HepG2 (cell line): ENCODE measurements around the gene FLAD1. TPM values are rescaled to one million over a fixed set of nuclear protein-coding genes. Genes with fewer than 3 reads are reported as not detected.
A peak's percentile ranks its signal among the peaks of the same experiment; 100 is the strongest.

Source experiments
- ATAC-seq: fragments of 200-7000 bp; cut with Tn5 transposase; 3 replicates; pipeline ENCODE4 v1.9.1; 2020; ENCODE audit warnings: mild to moderate bottlenecking, moderate library complexity
- BruUV-seq: library from RNA; stranded (reverse); fragments of 400-500 nt; replicated peaks from 2 replicates; lab custom pipeline; 2021; lab: Mats Ljungman, UMichigan
- CTCF ChIA-PET: fragments of 300-600 bp; formaldehyde crosslinking; extraction: SDS; loops from one replicate; lab custom pipeline; 2021; ENCODE audit warnings: low total read pairs, inconsistent platforms, low intra/inter-chr PET ratio; lab: Yijun Ruan, JAX
- POLR2A ChIA-PET: fragments of 350-600 bp; sonication (Branson Sonifier 250); formaldehyde crosslinking; loops from one replicate; lab custom pipeline; 2020; ENCODE audit warnings: antibody characterized with exemption, inconsistent platforms; lab: Yijun Ruan, JAX
- DNase-seq: peaks from one replicate; pipeline ENCODE4 v3.0.0-alpha.2; 2015; ENCODE audit warnings: low spot score
- FAIRE-seq: peaks from 3 replicates; lab custom pipeline; 2011; peaks lifted over from hg19 to GRCh38; lab: Jason Lieb, UNC
- H2AFZ ChIP-seq: one replicate; pipeline ENCODE4 v1.6.1; 2011; ENCODE audit warnings: low read length, inconsistent platforms
- H3K27ac ChIP-seq: fragments of 300-600 bp; 3 replicates; pipeline ENCODE4 v1.8.0; 2011; ENCODE audit warnings: mixed run types, mild to moderate bottlenecking, mixed read lengths, low read length, inconsistent platforms; ENCODE audit not compliant: insufficient read depth; ENCODE audit errors: extremely low read length
- H3K27me3 ChIP-seq, 2 experiments: fragments of 200-600 bp in 1 of 2; 2 replicates in 1 of 2; 3 replicates in 1 of 2; pipeline versions ENCODE4 v1.6.0 to v1.8.0; 2011; ENCODE audit warnings: low read length in 2 of 2, mild to moderate bottlenecking in 2 of 2, moderate library complexity in 2 of 2, inconsistent platforms in 1 of 2; ENCODE audit not compliant: insufficient read depth in 2 of 2, control insufficient read depth in 1 of 2
- H3K36me3 ChIP-seq, 2 experiments: fragments of 200-600 bp in 1 of 2; replicated peaks in 1 of 2; 2 replicates in 1 of 2; 3 replicates in 1 of 2; pipeline versions ENCODE4 v1.5.1 to v1.8.0; 2011; ENCODE audit warnings: low read length in 2 of 2, inconsistent platforms in 1 of 2; ENCODE audit not compliant: insufficient read depth in 2 of 2, control insufficient read depth in 1 of 2
- H3K4me1 ChIP-seq: 2 replicates; pipeline ENCODE4 v1.5.1; 2012; ENCODE audit warnings: low read length, inconsistent platforms; ENCODE audit not compliant: insufficient read depth
- H3K4me2 ChIP-seq: 2 replicates; pipeline ENCODE4 v1.6.0; 2011; ENCODE audit warnings: low read depth, low read length, inconsistent platforms
- H3K4me3 ChIP-seq, 3 experiments: fragments of 200-600 bp in 1 of 3; sonication (generic), shearing (Covaris generic) in 1 of 3; replicated peaks in 1 of 3; 2 replicates each; pipeline ENCODE4 v1.5.1; 2011 to 2016; ENCODE audit warnings: low read length in 3 of 3, inconsistent platforms in 2 of 3, low read depth in 2 of 3, mild to moderate bottlenecking in 2 of 3, control low read depth in 1 of 3, mixed read lengths in 1 of 3; ENCODE audit not compliant: insufficient read depth in 1 of 3
- H3K79me2 ChIP-seq: one replicate; pipeline ENCODE4 v1.6.1; 2011; ENCODE audit warnings: low read length, inconsistent platforms; ENCODE audit not compliant: insufficient read depth
- H3K9ac ChIP-seq: 2 replicates; pipeline ENCODE4 v1.6.0; 2011; ENCODE audit warnings: mild to moderate bottlenecking, low read depth, low read length, inconsistent platforms; ENCODE audit not compliant: insufficient read depth
- H3K9me3 ChIP-seq: 2 replicates; pipeline ENCODE4 v1.5.1; 2012; ENCODE audit warnings: mild to moderate bottlenecking, low read length
- H4K20me1 ChIP-seq: 2 replicates; pipeline ENCODE4 v1.6.0; 2011; ENCODE audit warnings: inconsistent platforms, mild to moderate bottlenecking, low read length, moderate library complexity; ENCODE audit not compliant: insufficient read depth
- BORCS8-MEF2B ChIP-seq: sonication (generic); formaldehyde crosslinking; IDR thresholded peaks from 2 replicates; pipeline ENCODE4 v1.8.0; 2022; ENCODE audit warnings: mild to moderate bottlenecking, missing genetic modification reagents
- ETS1 ChIP-seq: sonication (generic); formaldehyde crosslinking; IDR thresholded peaks from 2 replicates; pipeline ENCODE4 v1.4.0; 2020; ENCODE audit warnings: missing genetic modification reagents
- GMEB1 ChIP-seq: sonication (generic); formaldehyde crosslinking; IDR thresholded peaks from 2 replicates; pipeline ENCODE4 v1.5.1; 2020; ENCODE audit warnings: missing genetic modification reagents, mild to moderate bottlenecking, borderline replicate concordance
- TBP ChIP-seq: sonication (generic); formaldehyde crosslinking; IDR thresholded peaks from 2 replicates; pipeline ENCODE4 v1.5.0; 2020; ENCODE audit warnings: missing genetic modification reagents
- TIGD3 ChIP-seq: sonication (generic); formaldehyde crosslinking; IDR thresholded peaks from 2 replicates; pipeline ENCODE4 v1.5.1; 2020; ENCODE audit warnings: mild to moderate bottlenecking, missing genetic modification reagents, borderline replicate concordance
- ZEB1 ChIP-seq: IDR thresholded peaks from 2 replicates; pipeline ENCODE4 v1.6.1; 2012; ENCODE audit warnings: mild to moderate bottlenecking, low read depth, inconsistent platforms; ENCODE audit not compliant: insufficient replicate concordance
- ZNF451 ChIP-seq: sonication (generic); formaldehyde crosslinking; IDR thresholded peaks from 2 replicates; pipeline ENCODE4 v1.5.0; 2020; ENCODE audit warnings: mild to moderate bottlenecking, missing genetic modification reagents
- ZNF724P ChIP-seq: sonication (generic); formaldehyde crosslinking; IDR thresholded peaks from 2 replicates; pipeline ENCODE4 v1.8.0; 2022; ENCODE audit warnings: missing genetic modification reagents, borderline replicate concordance
- WGBS: methylation state at CpG from one replicate; pipeline ENCODE4 v1.1.6; 2017; ENCODE audit warnings: low lambda C conversion rate; 5-methylcytosine and 5-hydroxymethylcytosine counted together
- in situ Hi-C: cut with HindIII; loops from 2 replicates; pipeline ENCODE4 v1.10.0; 2017; ENCODE audit warnings: low pct_unique_long_range_greater_than_20kb; ENCODE audit not compliant: extremely low pct_ligation_motif_present
- intact Hi-C: fragments of 100-400 bp; cut with micrococcal nuclease; formaldehyde crosslinking; loops from one replicate; pipeline ENCODE4 v1.10.0; 2022; ENCODE audit not compliant: unreplicated experiment
- polyA plus RNA-seq, 8 experiments: library from polyadenylated mRNA; depleted of rRNA in 3 of 8; stranded (reverse) in 7 of 8; unstranded in 1 of 8; fragments of >200 nt; fragmentation: Illumina TruSeq in 4 of 8; extraction: Trizol in 4 of 8; gene quantifications; 2 replicates each; pipeline versions ENCODE4 v1.2.1 to v1.2.3, GENCODE V29; 2011 to 2016; ENCODE audit warnings: low read depth in 4 of 8, missing spikeins in 1 of 8, mixed read lengths in 1 of 8; ENCODE audit not compliant: insufficient read depth in 1 of 8
- total RNA-seq, 5 experiments: library from RNA; depleted of rRNA; stranded (reverse); fragments of >200 nt; fragmentation: Illumina TruSeq; extraction: Trizol; gene quantifications; 2 replicates each; pipeline ENCODE4 v1.2.3, GENCODE V29; 2016; ENCODE audit warnings: low read depth in 1 of 5
- TF ChIP-seq, protein P1 (sequence below): sonication (generic); formaldehyde crosslinking; IDR thresholded peaks from 2 replicates; pipeline ENCODE4 v1.5.1; 2020; ENCODE audit warnings: mild to moderate bottlenecking, missing genetic modification reagents, moderate library complexity

The FLAD1 gene
- total and polyA plus RNA-seq, 2 of the 13 experiments (the other 11 are each of a cell fraction or from before 2014, with no cell fraction given), result 25.9 to 32.8 TPM

- TF ChIP-seq GMEB1 (CRISPR knock-in tag), result no peak
- no peak for TF ChIP-seq ETS1 (CRISPR knock-in tag)
- TF ChIP-seq ZNF451 (CRISPR knock-in tag), result no peak
- no peak for TF ChIP-seq BORCS8-MEF2B (CRISPR knock-in tag)
Observed at GRCh38 chr1:155024315-155024714, 41.2 kb downstream of the FLAD1 start (continued).

DNA sequence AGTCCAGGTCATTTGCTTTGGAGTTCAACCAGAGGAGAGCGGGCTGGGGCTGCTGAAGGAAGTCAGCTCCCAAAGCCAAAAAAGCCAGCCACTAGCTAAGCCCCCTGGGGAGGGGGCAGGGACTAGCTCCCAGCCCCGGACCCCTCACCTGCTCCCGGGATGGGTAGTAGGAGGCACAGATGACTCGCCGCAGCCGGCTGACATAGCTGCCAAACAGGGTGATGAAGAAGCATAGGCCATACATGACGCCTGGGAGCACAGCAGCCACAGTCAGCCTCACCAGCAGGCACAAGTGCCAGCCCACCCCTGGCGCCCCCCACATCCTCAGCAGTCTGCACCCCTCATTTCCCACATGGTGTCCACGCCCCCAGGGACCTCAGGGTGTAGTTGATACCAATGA lies 43.0 kb downstream of the FLAD1 start:
- Histone ChIP-seq H3K4me2 (peak overlapping the region; percentile 33; the same call in 1 of the 2 replicates), H3K9me3 (no peaks in the 10 kb centered on the region), H3K27me3 (peaks cover 2 to 22% of the 10 kb centered on the region in 2 experiments; a peak in 4 of 5 replicates), H3K4me1 (peaks cover 76% of the 10 kb centered on the region), H4K20me1 (no peaks in the 10 kb centered on the region), H3K9ac (no peak overlapping the region), H3K4me3 (no peak overlapping the region), H3K27ac (no peak overlapping the region), H2AFZ (no peak overlapping the region), H3K36me3 (no peaks in the 10 kb centered on the region), H3K79me2 (no peaks in the 10 kb centered on the region)
- BruUV-seq, result no TSS peak
- ChIA-PET POLR2A (interaction anchor here (0.8 to 1.6 kb wide), 2 partner anchors 54 to 82 kb away, joined by 4 read pairs; no protein-coding TSS in a partner anchor), CTCF (no interaction called here)
- WGBS, result 35% methylated on average over 4 of the region's 9 CpGs
- TF ChIP-seq TBP (CRISPR knock-in tag) (no peak), ZNF724P (CRISPR knock-in tag) (no peak), TIGD3 (CRISPR knock-in tag) (no peak), ZEB1 (no peak)
- TF ChIP-seq, protein P1, sequence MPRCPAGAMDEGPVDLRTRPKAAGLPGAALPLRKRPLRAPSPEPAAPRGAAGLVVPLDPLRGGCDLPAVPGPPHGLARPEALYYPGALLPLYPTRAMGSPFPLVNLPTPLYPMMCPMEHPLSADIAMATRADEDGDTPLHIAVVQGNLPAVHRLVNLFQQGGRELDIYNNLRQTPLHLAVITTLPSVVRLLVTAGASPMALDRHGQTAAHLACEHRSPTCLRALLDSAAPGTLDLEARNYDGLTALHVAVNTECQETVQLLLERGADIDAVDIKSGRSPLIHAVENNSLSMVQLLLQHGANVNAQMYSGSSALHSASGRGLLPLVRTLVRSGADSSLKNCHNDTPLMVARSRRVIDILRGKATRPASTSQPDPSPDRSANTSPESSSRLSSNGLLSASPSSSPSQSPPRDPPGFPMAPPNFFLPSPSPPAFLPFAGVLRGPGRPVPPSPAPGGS (CRISPR knock-in tag), result no peak
- ATAC-seq (no peak), DNase-seq (no peak), FAIRE-seq (no peak)
- in situ Hi-C loops (no loop called here), intact Hi-C loops (no loop called here)
